Astrocyte (in vitro differentiated cells and primary cell): ENCODE data around the gene NRSN2.

Experiments
- CTCF ChIP-seq: IDR thresholded peaks from 2 replicates; pipeline ENCODE4 v1.5.1; 2011; ENCODE audit warnings: low read depth, mild to moderate bottlenecking, inconsistent platforms, low read length, moderate library complexity; ENCODE audit not compliant: insufficient read depth
- EZH2 ChIP-seq: IDR thresholded peaks from 2 replicates; pipeline ENCODE4 v1.6.1; 2012; ENCODE audit warnings: mild to moderate bottlenecking, low read length, inconsistent platforms; ENCODE audit not compliant: insufficient read depth

- no peak for TF ChIP-seq CTCF
- no peak for TF ChIP-seq EZH2
Measured at GRCh38 chr20:381581-382290, 34.8 kb downstream of the NRSN2 start.
